SKM-1 (cell line): ENCODE results near the gene KCNQ4.

Source experiments
- DNase-seq: peaks from one replicate; lab custom pipeline; 2025; ENCODE audit not compliant: unreplicated experiment; lab: John Stamatoyannopoulos, UW

The KCNQ4 gene

DNA sequence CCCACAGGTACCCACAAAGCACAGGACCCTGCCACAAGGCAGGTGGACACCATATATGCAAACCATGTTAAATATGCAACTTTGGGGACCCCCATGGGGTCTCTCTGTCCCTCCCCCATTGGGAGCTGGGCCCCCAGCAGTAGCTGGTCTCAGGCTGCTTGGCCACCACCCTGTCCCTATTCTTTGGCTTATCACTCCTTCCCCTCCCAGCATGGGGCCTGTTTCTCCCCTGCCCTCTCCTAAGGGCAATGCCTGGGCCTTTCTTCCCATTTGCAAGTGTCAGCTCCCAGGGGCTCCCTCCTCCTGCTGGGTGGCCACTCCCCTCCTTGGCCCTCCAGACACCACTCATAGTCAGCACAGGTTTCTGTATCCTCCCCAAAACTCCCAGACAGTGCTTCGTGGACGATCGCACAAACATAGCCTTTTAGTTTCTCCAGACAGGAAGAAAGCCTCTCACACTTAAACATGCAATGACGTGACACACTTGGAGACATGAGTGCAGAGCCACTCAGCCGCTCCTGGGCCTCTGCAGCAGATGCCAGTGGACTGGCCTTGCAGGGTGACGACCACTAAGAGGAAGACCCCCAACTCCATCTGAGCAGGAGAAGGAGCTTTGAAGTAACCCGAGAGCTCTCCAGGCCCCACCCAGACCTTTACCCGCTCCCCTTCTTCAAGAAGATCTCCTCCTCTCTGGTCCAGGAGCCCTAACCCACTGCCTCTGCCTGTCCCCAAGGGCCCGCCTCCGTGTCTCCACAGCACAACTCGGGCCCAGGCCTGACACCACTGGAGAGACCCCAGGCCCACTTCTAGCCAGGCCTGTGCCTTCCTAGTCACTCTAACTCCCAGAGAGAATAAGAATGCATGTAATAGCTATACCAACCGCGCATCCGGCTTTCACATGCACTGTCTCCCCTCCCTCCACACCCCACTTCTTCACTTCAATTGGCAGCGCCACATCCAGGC lies 55.7 kb downstream of the KCNQ4 start:
- DNase-seq, result no peak

- DNase-seq, result no peak
These were observed 56.4 kb downstream of the KCNQ4 start for GRCh38 chr1:40839943-40840335.

DNA sequence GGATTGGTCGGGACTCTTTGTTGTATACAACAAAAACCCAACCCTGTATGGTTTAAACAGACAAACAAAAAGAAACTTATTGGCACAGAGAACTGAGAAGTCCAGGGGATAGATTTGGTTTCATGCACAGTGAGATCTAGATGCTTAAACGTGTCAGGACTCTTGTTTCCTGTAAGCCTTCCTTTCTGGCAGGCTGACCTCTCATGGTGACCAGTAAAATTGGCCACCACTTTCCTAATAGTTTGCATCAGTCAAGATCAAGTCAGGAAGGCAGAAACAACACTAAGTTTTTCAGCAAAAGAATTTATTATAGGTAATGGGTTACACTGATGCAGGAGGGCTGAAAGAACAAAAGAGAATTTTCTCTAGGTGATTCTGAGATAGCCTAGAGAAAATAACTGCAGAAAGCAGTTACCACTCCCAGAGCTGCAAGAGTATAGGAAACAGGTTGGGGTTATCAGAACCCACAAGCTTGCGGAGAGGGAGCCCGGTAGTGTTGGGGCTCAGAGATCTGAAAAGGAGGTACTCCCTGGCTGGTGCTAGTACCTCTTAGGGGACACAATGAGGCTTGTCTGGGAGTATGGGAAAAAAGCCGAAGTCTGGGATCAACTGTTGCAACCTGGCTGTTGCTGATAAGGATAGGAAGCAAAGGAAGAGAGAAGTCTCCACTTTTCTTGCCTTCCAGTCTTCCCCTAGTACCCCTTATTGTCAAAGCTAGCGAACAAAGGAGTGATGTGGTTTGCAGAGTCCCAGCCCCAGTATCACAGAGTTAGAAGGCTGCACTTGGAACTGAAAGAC lies 57.1 kb downstream of the KCNQ4 start:
- DNase-seq, result no peak

- no peak for DNase-seq
These were observed 58.0 kb downstream of the KCNQ4 start for GRCh38 chr1:40841602-40842001.

DNA sequence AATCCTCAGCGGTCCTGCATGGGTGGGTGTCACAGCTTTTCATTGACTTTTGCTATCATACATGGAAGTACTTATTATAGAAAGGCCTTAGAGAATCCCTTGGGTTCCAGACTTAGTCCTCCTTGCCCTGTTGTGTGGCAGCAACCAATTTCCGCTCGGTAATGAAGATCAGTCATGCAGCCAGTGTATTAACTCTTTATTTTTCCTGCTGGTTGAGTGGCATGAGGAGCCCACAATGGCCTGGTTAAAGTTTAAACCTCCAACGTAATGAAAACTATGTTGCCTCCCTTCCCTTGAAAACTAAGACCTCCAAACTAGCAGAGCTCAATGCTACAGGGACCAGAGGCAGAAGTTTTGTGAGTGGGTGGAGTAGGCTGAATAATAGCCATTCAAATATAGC lies 58.6 kb downstream of the KCNQ4 start:
- no peak for DNase-seq

GRCh38 chr1:40842691-40843090 lies 59.1 kb downstream of the KCNQ4 start:
- DNase-seq, result no peak

DNA sequence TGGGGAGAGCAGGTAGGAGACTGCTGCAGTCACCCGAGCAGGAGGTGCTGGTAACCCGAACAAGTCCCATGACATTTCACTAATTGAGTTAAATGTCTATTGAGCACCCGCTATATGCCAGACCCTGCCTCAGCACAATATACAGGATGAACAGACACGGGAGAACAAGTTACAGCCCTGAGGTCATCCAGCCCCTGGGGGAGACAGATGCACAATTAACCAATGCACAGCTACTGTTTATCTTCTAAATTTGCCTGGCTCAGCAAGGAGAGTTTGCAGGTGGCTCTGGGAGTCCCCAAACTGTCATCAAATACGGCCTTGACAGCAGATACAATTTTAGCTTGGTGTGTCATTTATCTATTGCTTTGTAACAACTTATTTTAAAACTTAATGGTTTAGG lies 60.5 kb downstream of the KCNQ4 start:
- no peak for DNase-seq

DNA sequence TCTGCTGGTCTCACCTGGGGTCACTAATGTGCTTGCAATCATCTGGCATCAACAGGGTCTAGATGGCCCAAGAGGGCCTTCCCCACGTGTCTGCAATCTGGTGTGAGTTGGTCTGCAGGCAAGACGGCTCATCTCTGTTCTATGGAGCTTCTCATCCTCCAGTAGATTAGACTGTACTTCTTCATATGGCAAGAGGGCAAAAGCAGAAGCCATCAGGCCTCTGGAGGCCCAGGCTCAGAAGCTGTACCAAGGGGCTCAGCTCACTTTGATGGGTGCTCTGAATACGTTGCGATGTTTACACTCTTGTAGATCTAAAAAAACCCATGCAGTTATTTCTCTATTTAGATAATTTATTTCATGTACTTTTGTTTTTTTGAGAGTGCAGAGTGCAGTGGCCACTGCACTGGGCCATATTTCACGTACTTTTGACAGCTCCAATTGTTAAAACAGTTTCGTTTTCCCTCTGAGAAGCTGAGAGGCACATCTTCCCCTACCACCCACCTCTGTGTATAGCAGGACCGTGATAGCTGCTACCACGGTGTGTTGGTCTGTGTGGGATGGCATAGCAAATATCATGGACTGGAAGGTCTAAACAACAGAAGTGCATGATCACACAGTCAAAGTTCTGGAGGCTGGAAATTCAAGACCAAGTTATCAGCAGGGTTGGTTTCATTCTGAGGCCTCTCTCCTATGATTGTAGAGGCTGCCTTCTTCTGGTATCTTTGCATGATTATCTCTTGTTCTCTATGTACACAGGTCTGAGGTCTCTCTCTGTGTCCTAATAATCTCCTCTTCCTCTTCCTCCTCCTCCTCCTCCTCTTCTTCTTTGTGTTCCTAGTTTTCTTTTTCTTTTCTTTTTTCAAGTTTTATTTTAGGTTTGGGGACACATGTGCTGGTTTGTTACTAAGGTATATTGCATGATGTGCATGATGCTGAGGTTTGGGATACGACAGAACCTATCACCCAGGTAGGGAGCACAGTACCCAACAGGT lies 61.6 kb downstream of the KCNQ4 start:
- no peak for DNase-seq

DNA sequence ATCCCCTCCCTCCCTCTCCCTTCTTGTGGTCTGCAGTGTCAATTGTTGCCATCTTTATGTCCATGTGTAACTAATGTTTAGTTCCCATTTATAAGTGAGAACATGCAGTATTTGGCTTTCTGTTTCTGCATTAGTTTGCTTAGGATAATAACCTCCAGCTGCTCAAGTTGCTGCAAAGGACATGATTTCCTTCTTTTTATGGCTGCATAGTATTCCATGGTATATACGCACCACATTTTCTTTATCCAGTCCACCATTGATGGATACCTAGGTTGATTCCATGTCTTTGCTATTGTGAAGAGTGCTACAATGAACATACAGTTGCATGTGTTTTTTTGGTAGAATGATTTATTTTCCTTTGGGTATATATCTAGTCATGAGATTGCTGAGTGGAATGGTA lies 62.3 kb downstream of the KCNQ4 start:
- DNase-seq, result no peak

DNA sequence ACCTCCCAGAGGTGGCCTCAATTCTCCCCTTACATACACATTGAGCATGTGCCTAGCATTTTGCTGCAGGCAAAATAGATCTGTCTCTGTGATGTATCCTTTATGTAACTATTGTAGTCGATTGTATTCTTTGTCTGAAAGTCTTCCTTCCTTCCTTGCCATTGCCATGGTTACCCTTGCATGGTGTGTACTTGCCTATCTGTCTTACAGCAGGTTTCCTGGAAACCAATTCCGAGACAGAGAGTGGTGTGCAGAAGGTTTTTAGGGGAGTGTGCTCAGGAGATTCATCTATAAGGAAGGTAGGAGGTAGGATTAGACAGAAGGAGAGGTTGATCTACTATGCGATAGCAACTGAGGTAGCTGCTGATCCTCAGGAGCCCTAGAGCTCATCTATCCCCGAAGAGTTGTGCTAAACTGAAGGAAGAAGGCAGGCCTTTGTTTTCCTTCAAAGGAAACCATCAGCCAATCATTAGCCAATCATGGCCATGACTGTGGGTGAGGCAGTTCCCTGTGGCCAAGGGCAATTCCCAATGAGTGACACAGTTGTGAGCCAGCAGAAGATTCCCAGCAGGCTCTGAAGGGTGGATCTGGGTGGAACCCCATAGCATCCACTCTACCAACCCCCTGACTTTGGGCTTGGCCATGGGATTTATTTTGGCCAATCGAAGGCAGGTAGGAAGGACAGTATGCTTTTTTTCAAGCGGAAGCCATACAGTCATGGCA lies 63.6 kb downstream of the KCNQ4 start:
- no peak for DNase-seq

DNA sequence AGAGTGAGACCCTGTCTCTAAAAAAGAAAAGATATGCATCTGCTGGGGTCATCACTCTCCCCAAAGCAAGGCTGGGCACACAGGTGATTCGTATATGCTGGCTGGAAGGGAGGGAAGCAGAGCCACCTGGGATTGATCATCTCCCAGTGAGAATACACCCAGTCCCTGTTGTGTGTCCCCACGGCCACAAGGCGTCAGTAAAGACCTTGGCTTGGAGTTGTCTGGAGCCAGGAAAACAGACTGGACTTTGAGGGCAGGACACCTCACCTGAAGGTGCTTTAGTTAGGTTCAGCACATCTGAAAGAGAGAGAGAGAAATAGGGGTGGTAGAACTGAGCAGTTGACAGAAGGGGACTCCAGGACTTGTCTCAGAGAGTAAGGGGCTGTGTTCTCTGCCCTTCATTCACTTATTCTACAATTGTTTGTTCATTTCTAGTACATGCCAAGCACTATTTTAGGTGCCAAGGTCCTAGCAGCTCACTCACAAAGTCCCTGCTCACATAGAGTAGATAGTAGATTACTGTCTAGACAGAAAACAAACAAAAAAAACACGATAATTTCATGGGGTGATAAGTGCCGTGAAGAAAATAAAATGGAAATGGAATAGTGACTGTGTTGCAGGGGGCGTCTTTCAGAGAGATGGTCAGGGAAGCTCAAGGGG lies 65.1 kb downstream of the KCNQ4 start:
- peak; percentile 54 for DNase-seq

DNA sequence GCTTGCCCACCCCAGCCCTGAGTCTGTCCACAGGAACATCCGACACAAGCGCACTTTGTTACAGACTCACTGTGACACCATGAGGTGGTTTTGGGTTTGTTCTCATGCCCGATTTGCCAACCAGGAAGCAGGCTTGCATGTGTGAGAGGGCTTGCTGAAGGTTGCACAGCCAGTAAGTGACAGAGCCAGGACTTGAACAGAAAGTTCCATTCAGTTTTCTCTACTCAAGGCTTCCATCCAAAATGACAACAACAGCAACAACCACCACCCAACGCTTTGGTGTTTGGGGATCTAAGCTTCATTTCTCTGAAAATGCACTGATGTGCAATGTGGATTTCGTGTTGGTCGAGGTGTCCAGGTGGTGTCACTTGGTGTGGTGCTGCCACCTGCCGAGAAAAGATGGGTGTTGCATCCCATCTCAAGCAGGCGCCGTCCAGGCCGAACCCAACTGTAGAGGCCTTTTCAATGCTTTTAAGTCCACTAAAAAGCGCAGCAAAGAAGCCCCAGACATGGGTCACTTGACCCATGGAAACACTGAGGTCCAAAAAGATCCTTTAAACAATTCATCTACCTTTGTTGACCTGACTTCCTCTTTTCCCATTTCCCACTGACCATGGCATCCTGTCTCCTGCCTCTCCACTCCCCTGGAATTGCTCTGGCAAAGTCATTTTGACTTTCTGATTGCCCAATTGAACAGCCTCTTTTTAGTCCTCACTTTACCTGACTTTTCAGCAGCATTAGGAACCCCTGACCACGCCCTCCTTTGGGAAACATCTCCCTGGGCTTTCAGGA lies 66.4 kb downstream of the KCNQ4 start:
- DNase-seq, result no peak

GRCh38 chr1:40851643-40852042 lies 68.1 kb downstream of the KCNQ4 start:
- no peak for DNase-seq

GRCh38 chr1:40853113-40853884 lies 69.7 kb downstream of the KCNQ4 start:
- DNase-seq, result no peak

- DNase-seq, result no peak
These were observed 70.2 kb downstream of the KCNQ4 start for GRCh38 chr1:40853885-40854170.

DNA sequence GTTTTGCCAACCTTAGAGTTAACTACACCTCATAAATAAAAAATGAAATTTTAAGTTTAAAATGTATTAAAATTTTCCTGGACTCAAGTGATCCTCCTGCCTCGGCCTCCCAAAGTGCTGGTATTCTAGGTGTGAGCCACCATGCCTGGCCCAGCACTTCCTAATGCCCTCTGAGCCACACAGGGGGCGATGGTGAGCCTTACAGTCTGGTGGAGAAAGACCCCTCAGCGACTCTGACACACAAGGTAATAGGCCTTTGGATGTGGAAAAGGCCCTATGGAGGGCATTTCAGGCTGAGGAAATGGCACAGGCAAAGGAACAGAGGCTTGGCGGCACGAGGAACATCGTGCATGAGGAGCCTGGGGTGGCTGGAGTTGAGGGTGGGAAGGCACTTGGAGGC lies 71.9 kb downstream of the KCNQ4 start:
- no peak for DNase-seq

DNA sequence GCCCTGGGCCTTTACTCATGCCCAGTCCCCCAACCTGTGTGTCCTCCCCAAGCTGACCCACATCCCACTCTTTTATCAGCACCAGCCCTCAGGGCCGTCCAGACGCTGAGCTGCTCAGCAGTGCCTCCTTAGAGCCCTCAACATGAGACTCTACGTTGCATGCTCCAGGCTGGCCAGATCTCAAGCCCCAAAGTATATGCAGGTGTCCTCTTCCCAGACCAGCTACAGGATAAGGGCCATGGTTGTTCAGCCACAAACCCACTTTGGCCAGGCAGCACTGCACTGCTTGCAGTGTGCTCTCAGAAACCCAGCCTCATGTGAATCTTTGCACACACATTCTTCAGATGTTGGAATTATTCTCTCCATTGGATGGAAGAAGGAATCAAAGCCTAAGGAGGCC lies 72.5 kb downstream of the KCNQ4 start:
- DNase-seq, result no peak

- DNase-seq, result no peak
These were observed 73.2 kb downstream of the KCNQ4 start for GRCh38 chr1:40856656-40857302.
